Fibroblast of lung (primary cell): Measurements from ENCODE around the gene GALNT2. TPM values are rescaled to one million over a fixed set of nuclear protein-coding genes. Genes with fewer than 3 reads are reported as not detected.

ENCODE experiments used
- DNase-seq, 2 donors: peaks; one replicate each; pipeline versions ENCODE4 v3.0.0 to v3.0.0-alpha.2; 2010; ENCODE audit warnings: low read depth in 2 of 2
- H2AFZ ChIP-seq: 2 replicates; pipeline ENCODE4 v1.5.1; 2012; ENCODE audit warnings: low read length, control low read depth, inconsistent platforms
- H3K27ac ChIP-seq: 2 replicates; pipeline ENCODE4 v1.5.1; 2011; ENCODE audit warnings: low read length, control low read depth; ENCODE audit not compliant: insufficient read depth
- H3K27me3 ChIP-seq: 2 replicates; pipeline ENCODE4 v1.5.1; 2011; ENCODE audit warnings: mild to moderate bottlenecking, low read length; ENCODE audit not compliant: control insufficient read depth, insufficient read depth
- H3K36me3 ChIP-seq: 2 replicates; pipeline ENCODE4 v1.5.1; 2011; ENCODE audit warnings: low read length; ENCODE audit not compliant: control insufficient read depth, insufficient read depth
- H3K4me1 ChIP-seq: 2 replicates; pipeline ENCODE4 v1.5.1; 2011; ENCODE audit warnings: low read length; ENCODE audit not compliant: control insufficient read depth, insufficient read depth; ENCODE audit errors: extremely low read depth
- H3K4me2 ChIP-seq: 2 replicates; pipeline ENCODE4 v1.5.1; 2011; ENCODE audit warnings: low read length, control low read depth; ENCODE audit not compliant: insufficient read depth; ENCODE audit errors: extremely low read depth
- H3K4me3 ChIP-seq, 4 experiments: fragments of 200-600 bp in 1 of 4; sonication (generic) in 1 of 4; replicated peaks in 1 of 4; 2 replicates each; pipeline ENCODE4 v1.5.1; 2011 to 2016; ENCODE audit warnings: low read length in 4 of 4, low read depth in 3 of 4, mild to moderate bottlenecking in 3 of 4, control low read depth in 2 of 4, inconsistent platforms in 1 of 4, mixed read lengths in 1 of 4; ENCODE audit not compliant: insufficient read depth in 1 of 4; ENCODE audit errors: control extremely low read depth in 1 of 4
- H3K79me2 ChIP-seq: 2 replicates; pipeline ENCODE4 v1.5.1; 2012; ENCODE audit warnings: mild to moderate bottlenecking, low read length, inconsistent platforms; ENCODE audit not compliant: control insufficient read depth, insufficient read depth
- H3K9ac ChIP-seq: 2 replicates; pipeline ENCODE4 v1.5.1; 2011; ENCODE audit warnings: mild to moderate bottlenecking, low read length, control low read depth; ENCODE audit not compliant: insufficient read depth
- H3K9me3 ChIP-seq: 2 replicates; pipeline ENCODE4 v1.5.1; 2012; ENCODE audit warnings: low read depth, low read length; ENCODE audit not compliant: control insufficient read depth, insufficient read depth
- H4K20me1 ChIP-seq: 2 replicates; pipeline ENCODE4 v1.5.1; 2011; ENCODE audit warnings: low read length; ENCODE audit not compliant: control insufficient read depth, insufficient read depth; ENCODE audit errors: extremely low read depth
- EZH2 ChIP-seq: IDR thresholded peaks from 2 replicates; pipeline ENCODE4 v1.5.1; 2012; ENCODE audit warnings: low read length, control low read depth, mild to moderate bottlenecking; ENCODE audit errors: missing control alignments
- polyA plus RNA-seq, 2 donors: library from polyadenylated mRNA; depleted of rRNA in 1 of 2; stranded (reverse) in 1 of 2; unstranded in 1 of 2; fragments of >200 nt; gene quantifications; 2 replicates each; pipeline ENCODE4 v1.2.1, GENCODE V29; 2011 to 2012; ENCODE audit warnings: missing spikeins in 1 of 2
- total RNA-seq: library from RNA; depleted of rRNA; stranded (reverse); fragments of >200 nt; gene quantifications from 2 replicates; pipeline ENCODE4 v1.2.1, GENCODE V29; 2014
- TF ChIP-seq, protein P1 (sequence below), 2 donors: IDR thresholded peaks in 1 of 2; conservative IDR thresholded peaks in 1 of 2; 1 replicate in 1 of 2; 2 replicates in 1 of 2; pipeline ENCODE4 v1.5.1; 2011 to 2012; ENCODE audit warnings: low read length in 2 of 2, control low read depth in 1 of 2, inconsistent platforms in 1 of 2, low read depth in 1 of 2, mild to moderate bottlenecking in 1 of 2

Gene GALNT2
- total and polyA plus RNA-seq, 2 donors (not counting 1 experiment from before 2014, with no cell fraction given), result 106 to 115 TPM

DNA sequence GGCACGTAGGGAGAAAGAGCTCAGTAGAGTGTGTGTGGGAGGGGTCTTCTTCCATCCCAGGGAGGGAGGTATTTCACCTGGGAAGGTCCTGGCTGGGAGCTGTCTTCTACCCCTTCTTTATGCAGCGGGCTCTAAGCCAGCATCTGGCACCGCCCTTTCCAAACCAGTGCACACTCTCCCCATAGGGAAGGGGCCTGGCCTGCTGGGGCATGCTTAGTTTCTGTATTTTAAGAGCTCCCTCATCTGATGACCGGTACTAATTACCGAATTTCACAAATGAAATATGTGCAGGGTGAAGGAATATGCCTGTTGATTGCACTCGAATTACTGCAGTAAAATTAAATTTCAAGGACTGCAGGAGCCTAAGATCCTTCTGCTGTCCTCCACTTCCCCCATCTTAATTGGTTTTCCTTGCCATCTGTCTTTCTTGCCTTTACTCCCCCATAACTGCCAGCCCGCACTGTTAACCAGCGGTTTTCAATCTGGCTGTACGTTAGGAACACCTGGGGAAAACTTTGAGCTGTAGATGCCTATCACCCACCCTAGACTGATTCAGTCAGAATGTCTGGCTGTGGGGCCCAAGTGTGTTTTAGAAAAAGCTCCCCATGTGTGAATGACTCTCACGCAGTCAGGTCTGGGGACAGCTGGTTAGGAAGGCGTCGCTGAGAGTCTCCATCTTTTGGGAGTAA lies 20.1 kb downstream of the GALNT2 start:
- peaks cover 46% of the 10 kb centered on the region for H3K4me1 ChIP-seq
- DNase-seq, result no peak
- TF ChIP-seq, protein P1, sequence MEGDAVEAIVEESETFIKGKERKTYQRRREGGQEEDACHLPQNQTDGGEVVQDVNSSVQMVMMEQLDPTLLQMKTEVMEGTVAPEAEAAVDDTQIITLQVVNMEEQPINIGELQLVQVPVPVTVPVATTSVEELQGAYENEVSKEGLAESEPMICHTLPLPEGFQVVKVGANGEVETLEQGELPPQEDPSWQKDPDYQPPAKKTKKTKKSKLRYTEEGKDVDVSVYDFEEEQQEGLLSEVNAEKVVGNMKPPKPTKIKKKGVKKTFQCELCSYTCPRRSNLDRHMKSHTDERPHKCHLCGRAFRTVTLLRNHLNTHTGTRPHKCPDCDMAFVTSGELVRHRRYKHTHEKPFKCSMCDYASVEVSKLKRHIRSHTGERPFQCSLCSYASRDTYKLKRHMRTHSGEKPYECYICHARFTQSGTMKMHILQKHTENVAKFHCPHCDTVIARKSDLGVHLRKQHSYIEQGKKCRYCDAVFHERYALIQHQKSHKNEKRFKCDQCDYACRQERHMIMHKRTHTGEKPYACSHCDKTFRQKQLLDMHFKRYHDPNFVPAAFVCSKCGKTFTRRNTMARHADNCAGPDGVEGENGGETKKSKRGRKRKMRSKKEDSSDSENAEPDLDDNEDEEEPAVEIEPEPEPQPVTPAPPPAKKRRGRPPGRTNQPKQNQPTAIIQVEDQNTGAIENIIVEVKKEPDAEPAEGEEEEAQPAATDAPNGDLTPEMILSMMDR (conservative IDR thresholded peaks at IDR 0.05 in 1 of 2, IDR thresholded peaks at IDR 0.05 in 1 of 2; ENCODE audit: low read depth in 1 of 2, low read length in 2 of 2), result no peak
- no peak for TF ChIP-seq EZH2

DNA sequence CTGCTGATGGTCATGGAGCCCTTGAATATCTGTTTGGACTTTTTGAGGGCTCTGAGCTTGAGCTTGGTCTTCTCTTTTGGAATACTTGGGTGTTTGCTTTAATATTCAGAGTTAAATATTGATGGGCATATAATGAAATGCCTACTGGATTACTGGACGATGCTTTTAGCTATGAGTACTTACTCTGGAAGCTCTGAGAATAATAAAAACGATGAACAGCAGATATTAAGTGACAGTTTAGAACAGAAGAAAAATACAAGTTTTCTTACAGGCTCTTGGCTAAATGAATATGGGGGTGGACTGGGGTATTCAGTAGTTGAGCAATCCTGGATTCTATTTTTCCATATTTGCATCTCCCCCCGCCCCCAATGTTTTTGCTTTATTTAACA lies 20.7 kb downstream of the GALNT2 start:
- peak in 1 of 2 donors; percentile 54 for DNase-seq
- Histone ChIP-seq H3K4me3 (no peak overlapping the region), H3K9me3 (no peaks in the 10 kb centered on the region), H3K4me2 (no peak overlapping the region), H3K4me1 (peaks cover 48% of the 10 kb centered on the region), H2AFZ (no peak overlapping the region), H3K79me2 (peaks cover 79% of the 10 kb centered on the region), H3K36me3 (no peaks in the 10 kb centered on the region), H3K27me3 (no peaks in the 10 kb centered on the region), H3K9ac (no peak overlapping the region), H3K27ac (no peak overlapping the region), H4K20me1 (no peaks in the 10 kb centered on the region)
- TF ChIP-seq, protein P1 (conservative IDR thresholded peaks at IDR 0.05 in 1 of 2, IDR thresholded peaks at IDR 0.05 in 1 of 2; ENCODE audit: low read depth in 1 of 2, low read length in 2 of 2), result no peak
- TF ChIP-seq EZH2, result no peak

More for the DNA sequence above, 20.1 kb downstream of the GALNT2 start:
- H3K27me3 ChIP-seq, result no peaks in the 10 kb centered on the region
- H3K9me3 ChIP-seq, result no peaks in the 10 kb centered on the region
- no peaks in the 10 kb centered on the region for H4K20me1 ChIP-seq
- H2AFZ ChIP-seq, result no peak overlapping the region
- H3K4me3 ChIP-seq, result no peak overlapping the region
- no peaks in the 10 kb centered on the region for H3K36me3 ChIP-seq
- H3K4me2 ChIP-seq, result no peak overlapping the region
- H3K27ac ChIP-seq, result no peak overlapping the region
- H3K79me2 ChIP-seq, result peaks cover 84% of the 10 kb centered on the region
- no peak overlapping the region for H3K9ac ChIP-seq

DNA sequence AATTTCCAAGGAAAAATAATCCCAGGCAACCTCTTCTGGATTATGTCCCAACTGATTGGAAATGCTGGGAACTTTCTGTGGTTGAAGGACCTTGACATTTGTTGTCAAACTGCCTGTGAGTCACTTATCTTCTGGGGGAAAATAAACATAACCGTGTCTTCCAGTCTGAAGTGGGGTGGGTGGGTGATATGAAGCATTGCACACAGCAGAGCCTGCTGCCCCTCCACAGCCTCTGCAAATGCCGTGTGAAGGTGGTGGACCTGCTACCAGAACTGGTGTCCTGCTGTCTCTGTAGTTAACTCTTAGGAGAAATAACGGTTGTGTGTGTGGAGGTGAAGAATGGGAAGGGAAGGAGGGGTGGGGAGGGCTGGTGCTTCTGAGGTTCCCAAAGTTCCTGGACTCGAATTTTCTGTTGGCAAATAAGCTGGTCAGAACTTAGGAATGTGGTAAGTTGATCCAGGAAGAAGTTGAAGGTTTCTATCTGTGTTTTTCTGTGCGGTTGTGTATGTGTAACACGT lies 23.2 kb downstream of the GALNT2 start:
- H2AFZ ChIP-seq, result no peak overlapping the region
- H3K36me3 ChIP-seq, result no peaks in the 10 kb centered on the region
- no peaks in the 10 kb centered on the region for H3K9me3 ChIP-seq
- no peaks in the 10 kb centered on the region for H4K20me1 ChIP-seq
- H3K4me1 ChIP-seq, result peaks cover 31% of the 10 kb centered on the region
- no peaks in the 10 kb centered on the region for H3K27me3 ChIP-seq
- peaks cover 76% of the 10 kb centered on the region for H3K79me2 ChIP-seq
- peak overlapping the region; percentile 18 for H3K4me2 ChIP-seq
- no peak overlapping the region for H3K9ac ChIP-seq
- H3K4me3 ChIP-seq, result peak overlapping the region in 1 of 4 experiments; percentile 17
- peak; percentile 83 to 91 for DNase-seq
- peak overlapping the region; percentile 72 for H3K27ac ChIP-seq
- no peak for TF ChIP-seq EZH2
